LNCAP (cell line): ENCODE results near the gene MYBPHL.

ENCODE experiments used
- TF ChIP-seq, protein P1 (sequence below): fragments of 450-650 bp; IDR thresholded peaks from 2 replicates; pipeline ENCODE4 v1.5.1; 2017; ENCODE audit warnings: mild to moderate bottlenecking

Gene MYBPHL

GRCh38 chr1:109307274-109308021 lies 637 bp upstream of the MYBPHL start:
- TF ChIP-seq, protein P1, sequence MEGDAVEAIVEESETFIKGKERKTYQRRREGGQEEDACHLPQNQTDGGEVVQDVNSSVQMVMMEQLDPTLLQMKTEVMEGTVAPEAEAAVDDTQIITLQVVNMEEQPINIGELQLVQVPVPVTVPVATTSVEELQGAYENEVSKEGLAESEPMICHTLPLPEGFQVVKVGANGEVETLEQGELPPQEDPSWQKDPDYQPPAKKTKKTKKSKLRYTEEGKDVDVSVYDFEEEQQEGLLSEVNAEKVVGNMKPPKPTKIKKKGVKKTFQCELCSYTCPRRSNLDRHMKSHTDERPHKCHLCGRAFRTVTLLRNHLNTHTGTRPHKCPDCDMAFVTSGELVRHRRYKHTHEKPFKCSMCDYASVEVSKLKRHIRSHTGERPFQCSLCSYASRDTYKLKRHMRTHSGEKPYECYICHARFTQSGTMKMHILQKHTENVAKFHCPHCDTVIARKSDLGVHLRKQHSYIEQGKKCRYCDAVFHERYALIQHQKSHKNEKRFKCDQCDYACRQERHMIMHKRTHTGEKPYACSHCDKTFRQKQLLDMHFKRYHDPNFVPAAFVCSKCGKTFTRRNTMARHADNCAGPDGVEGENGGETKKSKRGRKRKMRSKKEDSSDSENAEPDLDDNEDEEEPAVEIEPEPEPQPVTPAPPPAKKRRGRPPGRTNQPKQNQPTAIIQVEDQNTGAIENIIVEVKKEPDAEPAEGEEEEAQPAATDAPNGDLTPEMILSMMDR = no peak

- TF ChIP-seq, protein P1 = no peak
These were observed 2.4 kb downstream of the MYBPHL start for GRCh38 chr1:109304226-109304920.

GRCh38 chr1:109301874-109302273 lies 4.9 kb downstream of the MYBPHL start:
- TF ChIP-seq, protein P1 = no peak

- TF ChIP-seq, protein P1 = no peak
These were observed 6.1 kb downstream of the MYBPHL start for GRCh38 chr1:109300650-109301151.

DNA sequence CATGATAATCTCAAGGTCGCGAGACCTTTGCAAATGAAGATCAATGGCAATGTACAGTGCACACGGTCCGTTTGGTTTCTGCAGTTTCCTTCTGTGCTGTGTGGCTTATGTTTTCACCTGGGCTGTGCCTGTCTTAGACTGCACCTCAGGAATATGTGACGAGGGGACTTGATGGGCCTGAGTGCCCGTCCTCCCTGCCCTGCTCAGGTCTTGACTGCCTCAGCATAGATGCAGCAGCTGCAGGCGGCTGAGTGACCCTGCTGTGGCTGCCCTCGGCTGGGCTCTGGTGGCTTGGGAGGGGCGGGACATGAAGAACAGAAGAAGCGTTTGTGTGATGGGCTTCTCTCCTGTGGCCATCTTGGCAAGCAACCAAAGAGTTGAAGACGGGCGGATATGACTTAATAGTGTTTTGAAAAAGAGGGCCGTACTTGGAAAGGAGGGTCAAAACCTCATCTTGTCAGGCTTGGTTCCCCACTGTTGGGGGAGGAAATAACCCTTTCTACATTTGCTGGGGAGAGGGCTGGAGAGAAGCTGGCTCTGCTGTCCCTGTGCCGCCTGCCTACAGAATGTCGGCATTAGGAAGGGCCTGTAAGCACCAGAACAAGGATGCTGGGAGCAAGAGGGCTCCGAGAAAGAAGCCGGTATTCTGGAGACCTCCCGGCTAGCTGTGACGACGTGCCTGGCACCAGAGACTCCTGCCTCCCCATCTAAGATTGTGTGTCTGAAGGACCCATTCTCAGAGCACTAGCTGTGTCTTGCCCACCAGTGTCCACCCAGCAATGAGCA lies 7.1 kb downstream of the MYBPHL start:
- TF ChIP-seq, protein P1 = no peak

GRCh38 chr1:109298666-109299557 lies 7.9 kb downstream of the MYBPHL start:
- TF ChIP-seq, protein P1 = no peak
